HCT116 (cell line): Measurements from ENCODE around the gene NFATC3. TPM values are rescaled to one million over a fixed set of nuclear protein-coding genes. Genes with fewer than 3 reads are reported as not detected.

Experiments used
- ATAC-seq: fragments of 200-7000 bp; cut with Tn5 transposase; 2 replicates; pipeline ENCODE4 v1.9.1; 2020; ENCODE audit warnings: mild to moderate bottlenecking, moderate library complexity
- BruUV-seq: library from RNA; stranded (reverse); fragments of 400-500 nt; replicated peaks from 2 replicates; lab custom pipeline; 2021; lab: Mats Ljungman, UMichigan
- CTCF ChIA-PET: fragments of 300-600 bp; sonication (Branson Sonifier 250); formaldehyde crosslinking; loops from one replicate; lab custom pipeline; 2021; ENCODE audit warnings: antibody characterized with exemption; lab: Charles Lee
- POLR2A ChIA-PET: fragments of 300-600, 350-600 bp; sonication (Branson Sonifier 250); formaldehyde crosslinking; loops from one replicate; lab custom pipeline; 2021; ENCODE audit warnings: antibody characterized with exemption; lab: Charles Lee
- RAD21 ChIA-PET, 2 experiments: fragments of 300-600 bp; sonication (Branson Sonifier 250); formaldehyde crosslinking; loops; one replicate each; lab custom pipeline; 2023; ENCODE audit warnings: low total read pairs in 2 of 2; ENCODE audit not compliant: uncharacterized antibody in 2 of 2, unreplicated experiment in 2 of 2, low non-redundant PET in 1 of 2; lab: Charles Lee
- DNase-seq: peaks from one replicate; pipeline ENCODE4 v3.0.0-alpha.2; 2010; ENCODE audit warnings: low read depth, low spot score
- H2AFZ ChIP-seq: fragments of 200-600 bp; shearing (Covaris generic), sonication (generic); 2 replicates; pipeline ENCODE4 v1.6.1; 2017; ENCODE audit warnings: low read depth, mixed run types, mixed read lengths, antibody characterized with exemption, low read length; ENCODE audit not compliant: poor library complexity, severe bottlenecking
- H3K27ac ChIP-seq: 2 replicates; pipeline ENCODE4 v1.5.1; 2012; ENCODE audit warnings: low read depth, low read length
- H3K27me3 ChIP-seq: fragments of 200-600 bp; sonication (generic); 2 replicates; pipeline ENCODE4 v1.6.1; 2016; ENCODE audit warnings: mixed run types, low read length, mixed read lengths; ENCODE audit not compliant: insufficient read depth
- H3K36me3 ChIP-seq, 2 experiments: fragments of 200-500 bp in 1 of 2; fragments of 200-600 bp in 1 of 2; sonication (Bioruptor generic) in 1 of 2; sonication (generic) in 1 of 2; 2 replicates each; pipeline versions ENCODE4 v1.5.1 to v1.6.1; 2014 to 2016; ENCODE audit warnings: low read length in 2 of 2, inconsistent platforms in 1 of 2, mixed read lengths in 1 of 2, mixed run types in 1 of 2; ENCODE audit not compliant: insufficient read depth in 2 of 2, control insufficient read depth in 1 of 2
- H3K4me1 ChIP-seq, 2 experiments: fragments of 200-600 bp in 1 of 2; sonication (generic) in 1 of 2; 2 replicates each; pipeline versions ENCODE4 v1.5.1 to v1.6.1; 2012 to 2017; ENCODE audit warnings: low read length in 2 of 2, inconsistent platforms in 1 of 2, mild to moderate bottlenecking in 1 of 2, mixed read lengths in 1 of 2, mixed run types in 1 of 2, moderate library complexity in 1 of 2; ENCODE audit not compliant: insufficient read depth in 2 of 2, control insufficient read depth in 1 of 2
- H3K4me2 ChIP-seq: fragments of 200-600 bp; sonication (generic); 2 replicates; pipeline ENCODE4 v1.6.1; 2017; ENCODE audit warnings: mixed run types, low read length, mixed read lengths
- H3K4me3 ChIP-seq, 2 experiments: fragments of 200-600 bp in 1 of 2; sonication (generic) in 1 of 2; replicated peaks in 1 of 2; 2 replicates each; pipeline ENCODE4 v1.5.1; 2011 to 2016; ENCODE audit warnings: low read length in 2 of 2, control low read depth in 1 of 2, low read depth in 1 of 2, mild to moderate bottlenecking in 1 of 2, mixed read lengths in 1 of 2, mixed run types in 1 of 2
- H3K79me2 ChIP-seq: fragments of 200-600 bp; sonication (generic); 2 replicates; pipeline ENCODE4 v1.6.1; 2017; ENCODE audit warnings: mild to moderate bottlenecking, mixed run types, low read length, moderate library complexity, mixed read lengths; ENCODE audit not compliant: insufficient read depth
- H3K9ac ChIP-seq: fragments of 200-600 bp; sonication (generic); 2 replicates; pipeline ENCODE4 v1.6.1; 2016; ENCODE audit warnings: low read length, mixed read lengths
- H3K9me2 ChIP-seq: fragments of 200-600 bp; sonication (generic), shearing (Covaris generic); 2 replicates; pipeline ENCODE4 v1.6.1; 2017; ENCODE audit warnings: mixed run types, mild to moderate bottlenecking, moderate library complexity; ENCODE audit not compliant: insufficient read depth
- H3K9me3 ChIP-seq, 2 experiments: fragments of 200-500 bp in 1 of 2; fragments of 200-600 bp in 1 of 2; sonication (Bioruptor generic) in 1 of 2; sonication (generic) in 1 of 2; 2 replicates each; pipeline ENCODE4 v1.6.1; 2014 to 2017; ENCODE audit warnings: low read length in 2 of 2, mixed read lengths in 2 of 2, inconsistent platforms in 1 of 2, low read depth in 1 of 2, mild to moderate bottlenecking in 1 of 2, mixed run types in 1 of 2, moderate library complexity in 1 of 2; ENCODE audit not compliant: control insufficient read depth in 1 of 2, insufficient read depth in 1 of 2
- H4K20me1 ChIP-seq: fragments of 200-600 bp; sonication (generic), shearing (Covaris generic); 2 replicates; pipeline ENCODE4 v1.6.1; 2017; ENCODE audit warnings: mixed run types, mild to moderate bottlenecking, moderate library complexity; ENCODE audit not compliant: insufficient read depth
- POLR2AphosphoS5 ChIP-seq: IDR thresholded peaks from 2 replicates; pipeline ENCODE4 v1.6.1; 2011; ENCODE audit warnings: mild to moderate bottlenecking, low read depth, low read length, moderate library complexity
- intact Hi-C: fragments of 100-400 bp; cut with micrococcal nuclease; formaldehyde crosslinking; loops from 2 replicates; pipeline ENCODE4 v1.10.0; 2022
- total RNA-seq: library from RNA; stranded (reverse); gene quantifications from one replicate; pipeline ENCODE4 v1.2.1, GENCODE V29; 2021; ENCODE audit not compliant: unreplicated experiment
- TF ChIP-seq, protein P1 (sequence below), 3 experiments: fragments of 200-600 bp in 1 of 3; sonication (generic) in 1 of 3; IDR thresholded peaks in 2 of 3; conservative IDR thresholded peaks in 1 of 3; 2 replicates each; pipeline ENCODE4 v1.5.1; 2012 to 2017; ENCODE audit warnings: low read depth in 2 of 3, low read length in 2 of 3, antibody characterized with exemption in 1 of 3, borderline replicate concordance in 1 of 3, control low read depth in 1 of 3, mild to moderate bottlenecking in 1 of 3, mixed read lengths in 1 of 3, mixed run types in 1 of 3, moderate library complexity in 1 of 3; ENCODE audit not compliant: insufficient read depth in 1 of 3

The NFATC3 gene
- total RNA-seq, 1 experiment from 2014 or later: 25.6 TPM

DNA sequence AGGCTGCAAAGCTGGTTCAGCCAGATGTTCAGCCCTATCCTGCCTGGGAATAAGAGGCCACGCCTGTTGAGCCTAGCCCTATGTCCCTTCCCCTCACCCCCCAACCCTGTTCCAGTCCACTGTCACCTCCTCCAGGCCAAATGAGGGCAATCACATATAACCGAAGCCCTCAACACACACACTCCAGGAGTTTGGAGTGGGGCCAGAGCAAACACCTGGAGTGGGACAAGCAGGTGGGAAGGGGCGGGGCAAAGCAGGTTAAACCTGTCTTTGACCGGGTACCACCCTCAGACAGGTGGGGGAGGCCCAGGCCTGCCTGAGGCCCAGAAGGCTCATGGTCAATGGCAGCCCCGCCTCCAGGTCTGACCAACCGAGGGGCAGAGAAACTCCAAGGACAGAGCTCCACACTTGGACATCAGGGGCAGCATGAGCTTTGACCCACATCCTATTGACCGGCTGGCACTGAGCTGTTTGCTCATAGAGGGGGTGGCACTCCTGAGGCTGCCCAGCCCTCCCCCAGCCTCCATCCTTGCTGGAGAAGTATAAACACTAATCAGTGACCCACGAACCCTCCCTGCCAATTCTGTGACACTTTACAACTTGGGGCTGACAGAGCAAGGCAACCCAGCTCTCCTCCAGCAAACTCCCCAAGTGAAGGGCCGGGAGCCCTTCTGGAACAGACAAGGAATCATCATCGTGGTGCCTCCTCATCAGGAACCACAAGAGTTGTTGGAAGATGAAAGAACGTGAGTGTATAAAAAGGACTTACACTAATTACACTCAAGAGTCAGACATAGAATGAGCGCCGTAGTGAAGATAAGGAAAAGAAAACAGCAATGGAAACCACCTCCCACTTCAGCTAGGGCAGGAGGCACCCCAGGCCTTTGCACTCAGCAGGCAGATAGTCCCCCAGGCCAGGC is 149.3 kb downstream of the NFATC3 start:
- Histone ChIP-seq H3K27ac (peak overlapping the region; percentile 86), H3K4me1 (peaks cover 29 to 42% of the 10 kb centered on the region in 2 experiments), H3K36me3 (peaks cover 18 to 34% of the 10 kb centered on the region in 2 experiments; a peak in 3 of 4 replicates), H3K4me2 (peak overlapping the region; percentile 97), H3K27me3 (no peaks in the 10 kb centered on the region), H4K20me1 (peaks cover 4% of the 10 kb centered on the region; the same call in 1 of the 2 replicates), H3K9me3 (no peaks in the 10 kb centered on the region), H2AFZ (no peak overlapping the region), H3K9me2 (no peaks in the 10 kb centered on the region), H3K4me3 (peak overlapping the region; percentile 56 to 88), H3K9ac (peak overlapping the region; percentile 98)
- ATAC-seq (peak; percentile 13; the same call in 1 of the 2 replicates), DNase-seq (peak; percentile 61)
- RAD21 ChIA-PET: no interaction called here
- POLR2A ChIA-PET: interaction anchor here (1.0 kb wide), 1 partner anchor 30 kb away, joined by 3 read pairs; the partner anchor contains the start of gene SLC7A6
- CTCF ChIA-PET: interaction anchor here (1.0 kb wide), 1 partner anchor 140 kb away, joined by 5 read pairs; no protein-coding TSS in a partner anchor
- no TSS peak for BruUV-seq
- TF ChIP-seq, protein P1, sequence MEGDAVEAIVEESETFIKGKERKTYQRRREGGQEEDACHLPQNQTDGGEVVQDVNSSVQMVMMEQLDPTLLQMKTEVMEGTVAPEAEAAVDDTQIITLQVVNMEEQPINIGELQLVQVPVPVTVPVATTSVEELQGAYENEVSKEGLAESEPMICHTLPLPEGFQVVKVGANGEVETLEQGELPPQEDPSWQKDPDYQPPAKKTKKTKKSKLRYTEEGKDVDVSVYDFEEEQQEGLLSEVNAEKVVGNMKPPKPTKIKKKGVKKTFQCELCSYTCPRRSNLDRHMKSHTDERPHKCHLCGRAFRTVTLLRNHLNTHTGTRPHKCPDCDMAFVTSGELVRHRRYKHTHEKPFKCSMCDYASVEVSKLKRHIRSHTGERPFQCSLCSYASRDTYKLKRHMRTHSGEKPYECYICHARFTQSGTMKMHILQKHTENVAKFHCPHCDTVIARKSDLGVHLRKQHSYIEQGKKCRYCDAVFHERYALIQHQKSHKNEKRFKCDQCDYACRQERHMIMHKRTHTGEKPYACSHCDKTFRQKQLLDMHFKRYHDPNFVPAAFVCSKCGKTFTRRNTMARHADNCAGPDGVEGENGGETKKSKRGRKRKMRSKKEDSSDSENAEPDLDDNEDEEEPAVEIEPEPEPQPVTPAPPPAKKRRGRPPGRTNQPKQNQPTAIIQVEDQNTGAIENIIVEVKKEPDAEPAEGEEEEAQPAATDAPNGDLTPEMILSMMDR (IDR thresholded peaks at IDR 0.05 in 2 of 3, conservative IDR thresholded peaks at IDR 0.05 in 1 of 3; ENCODE audit: borderline replicate concordance in 1 of 3, insufficient read depth in 1 of 3, low read depth in 2 of 3, low read length in 2 of 3): no peak
- peak; percentile 61 for TF ChIP-seq POLR2AphosphoS5
- TF ChIP-seq, all 23 proteins: peak for 1
- peaks cover 43% of the 10 kb centered on the region for H3K79me2 ChIP-seq
- intact Hi-C loops: loop anchor here (2.0 to 10.0 kb wide), 2 partner anchors 76 to 710 kb away; partner anchors contain the start of genes PRMT7, RIPOR1 and SLC7A6OS
